ENCODE measurements around the gene GRK4.
"Not testable (repeated sequence)": the region's sequence is repeated elsewhere in the genome, so short reads cannot be mapped to it uniquely, and the experiment has no call there.

GRK4 gene

DNA sequence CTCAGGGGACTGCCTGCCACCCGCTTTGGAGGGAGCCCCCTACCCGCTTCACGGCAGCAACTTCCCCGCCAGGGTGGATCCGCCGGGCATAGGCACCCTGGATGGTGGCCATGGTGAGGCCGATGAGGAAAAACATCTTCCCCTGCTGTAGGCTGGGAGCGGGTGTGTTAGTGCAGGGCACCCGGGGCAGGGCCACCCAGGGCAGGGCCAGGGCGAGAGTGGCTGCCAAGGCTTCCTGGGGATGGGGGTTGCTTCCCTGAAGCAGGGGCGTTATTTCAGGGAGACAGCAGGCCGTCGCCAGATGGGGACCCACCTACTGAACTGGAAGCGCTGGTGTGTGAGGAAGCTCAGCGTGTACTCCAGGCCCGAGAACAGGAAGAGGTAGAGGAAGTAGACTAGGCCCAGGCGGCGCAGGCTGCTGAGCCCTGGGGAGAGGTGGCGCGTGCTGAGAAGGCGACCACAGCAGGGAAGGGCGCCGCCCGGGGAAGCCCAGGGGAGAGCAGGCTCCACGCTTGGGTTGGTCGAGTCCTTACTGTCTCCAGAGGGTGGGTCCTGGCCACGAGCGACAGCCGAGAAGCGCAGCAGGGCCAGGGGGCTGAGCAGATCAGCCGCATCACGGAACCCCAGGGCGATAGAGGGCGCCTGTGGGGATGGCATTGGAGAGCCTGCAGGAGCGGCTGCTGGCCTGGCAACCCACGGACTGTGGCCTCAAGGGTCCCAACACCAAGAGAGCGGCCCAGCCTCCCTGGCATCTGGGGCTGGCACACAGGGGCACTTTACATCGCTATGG, 31.7 kb upstream of the GRK4 start:
- no peak for FAIRE-seq

DNA sequence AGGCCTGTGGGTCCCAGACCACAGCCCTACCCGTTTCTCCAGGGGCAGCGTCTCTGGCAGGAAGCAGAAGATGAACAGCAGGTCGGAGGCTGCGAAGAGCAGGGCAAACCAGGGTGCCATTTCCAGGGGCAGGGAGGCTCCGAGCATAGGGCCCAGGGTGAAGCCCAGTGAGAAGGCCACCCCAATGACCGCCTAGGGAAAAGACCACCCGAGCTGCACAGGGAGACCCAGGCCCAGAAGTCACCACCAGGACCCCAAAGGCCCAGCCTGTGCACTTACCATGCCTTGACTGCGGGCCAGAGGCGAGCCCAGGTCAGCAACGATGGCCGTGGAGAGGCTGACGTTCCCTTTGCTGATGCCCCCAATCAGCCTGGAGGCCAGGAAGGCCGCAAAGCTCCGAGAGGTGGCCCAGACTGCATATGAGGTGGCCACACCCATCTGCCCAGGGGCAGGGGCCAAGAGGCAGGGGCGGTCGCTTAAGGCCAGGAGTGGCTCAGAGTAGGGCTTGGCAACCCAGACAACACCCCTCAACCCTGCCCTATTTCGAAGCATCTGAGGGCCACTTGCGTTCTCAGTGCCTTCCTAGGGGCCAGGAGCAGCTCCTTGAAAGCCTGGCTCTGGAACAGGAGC, 30.9 kb upstream of the GRK4 start:
- FAIRE-seq = no peak

DNA sequence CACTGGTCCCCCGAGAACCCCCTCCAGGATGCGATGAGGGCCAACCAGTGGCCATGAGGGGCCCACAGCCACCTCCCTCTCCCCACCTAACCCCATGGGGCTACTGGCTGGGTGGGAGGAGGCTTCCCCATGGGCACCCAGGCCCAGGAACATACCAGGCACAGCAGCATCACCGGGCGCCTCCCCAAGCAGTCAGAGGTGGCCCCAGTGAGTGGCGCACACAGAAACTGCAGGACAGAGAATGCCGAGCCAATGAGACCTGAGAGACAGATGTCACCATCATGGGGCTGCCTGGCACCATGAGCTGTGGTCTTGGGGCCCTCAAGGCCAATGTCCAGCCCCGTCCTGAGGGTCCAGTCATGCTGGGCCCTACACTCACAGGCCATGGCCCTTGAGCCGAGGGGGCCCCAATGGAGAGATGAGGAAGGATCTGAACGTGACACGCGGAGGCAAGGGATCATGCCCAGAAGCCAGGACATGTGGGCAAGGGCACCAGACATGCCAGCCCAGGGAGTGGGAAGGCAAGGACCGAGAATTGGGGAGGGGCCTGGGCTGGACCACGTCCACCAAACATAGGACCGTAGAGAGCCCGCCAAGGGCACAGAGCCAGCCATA, 30.3 kb upstream of the GRK4 start:
- FAIRE-seq = no peak

DNA sequence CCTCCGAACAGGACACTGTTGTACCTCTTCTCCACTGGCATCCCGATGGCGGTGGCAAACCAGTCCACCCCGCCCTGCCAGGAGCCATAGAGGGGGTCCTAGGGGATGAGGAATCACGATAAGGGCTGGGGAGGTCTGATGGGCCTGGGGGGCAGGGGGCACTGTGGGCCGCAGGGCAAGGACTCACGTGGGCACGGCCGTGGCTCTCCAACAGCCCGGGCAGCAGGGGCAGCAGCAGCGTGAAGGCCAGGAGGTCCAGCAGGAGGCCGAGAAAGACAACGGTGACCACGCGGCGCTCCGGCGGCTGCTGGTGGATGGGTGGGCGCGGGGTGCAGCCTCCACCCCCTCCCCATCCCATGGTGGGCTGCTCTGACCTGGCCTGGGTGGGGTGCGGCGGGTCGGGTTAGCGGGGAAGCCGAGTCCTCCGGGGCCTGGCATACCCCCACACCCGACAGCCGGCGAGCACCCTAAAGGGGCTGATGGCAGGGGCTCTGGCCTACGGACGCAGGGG, 29.8 kb upstream of the GRK4 start:
- FAIRE-seq = no peak

DNA sequence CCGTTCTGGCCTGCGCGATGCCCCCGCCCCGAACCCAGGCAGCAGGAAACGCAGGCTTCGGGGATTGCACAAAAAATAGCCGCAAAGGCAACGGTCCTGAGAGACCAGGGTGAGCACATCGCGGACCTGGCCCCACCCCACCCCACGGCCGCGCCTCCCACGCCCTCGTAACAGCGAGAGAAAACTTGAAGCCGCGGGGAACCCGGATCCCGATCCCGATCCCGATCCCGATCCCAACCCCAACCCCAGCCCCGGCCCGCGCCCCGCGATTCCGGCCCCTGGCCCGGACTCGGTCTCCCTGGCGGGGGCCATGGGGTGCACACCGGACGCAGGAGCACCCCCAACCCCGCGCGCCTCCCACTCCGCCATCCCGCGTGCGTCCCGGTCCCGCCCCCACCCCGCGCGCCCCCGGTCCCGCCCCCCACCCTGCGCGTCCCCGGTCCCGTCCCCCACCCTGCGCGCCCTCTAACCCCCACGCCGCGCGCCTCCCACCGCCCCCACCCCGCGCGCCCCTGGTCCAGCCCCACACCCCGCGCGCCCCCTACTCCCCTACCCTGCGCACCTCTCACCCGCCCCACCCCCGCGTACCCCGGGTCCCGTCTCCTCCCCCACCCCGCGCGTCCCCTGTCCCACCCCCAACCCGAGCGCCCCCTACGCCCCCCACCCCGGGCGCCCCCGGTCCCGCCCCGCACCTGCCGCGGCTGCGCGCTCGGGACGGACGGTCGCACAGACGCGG, 29.1 kb upstream of the GRK4 start:
- FAIRE-seq = no peak

DNA sequence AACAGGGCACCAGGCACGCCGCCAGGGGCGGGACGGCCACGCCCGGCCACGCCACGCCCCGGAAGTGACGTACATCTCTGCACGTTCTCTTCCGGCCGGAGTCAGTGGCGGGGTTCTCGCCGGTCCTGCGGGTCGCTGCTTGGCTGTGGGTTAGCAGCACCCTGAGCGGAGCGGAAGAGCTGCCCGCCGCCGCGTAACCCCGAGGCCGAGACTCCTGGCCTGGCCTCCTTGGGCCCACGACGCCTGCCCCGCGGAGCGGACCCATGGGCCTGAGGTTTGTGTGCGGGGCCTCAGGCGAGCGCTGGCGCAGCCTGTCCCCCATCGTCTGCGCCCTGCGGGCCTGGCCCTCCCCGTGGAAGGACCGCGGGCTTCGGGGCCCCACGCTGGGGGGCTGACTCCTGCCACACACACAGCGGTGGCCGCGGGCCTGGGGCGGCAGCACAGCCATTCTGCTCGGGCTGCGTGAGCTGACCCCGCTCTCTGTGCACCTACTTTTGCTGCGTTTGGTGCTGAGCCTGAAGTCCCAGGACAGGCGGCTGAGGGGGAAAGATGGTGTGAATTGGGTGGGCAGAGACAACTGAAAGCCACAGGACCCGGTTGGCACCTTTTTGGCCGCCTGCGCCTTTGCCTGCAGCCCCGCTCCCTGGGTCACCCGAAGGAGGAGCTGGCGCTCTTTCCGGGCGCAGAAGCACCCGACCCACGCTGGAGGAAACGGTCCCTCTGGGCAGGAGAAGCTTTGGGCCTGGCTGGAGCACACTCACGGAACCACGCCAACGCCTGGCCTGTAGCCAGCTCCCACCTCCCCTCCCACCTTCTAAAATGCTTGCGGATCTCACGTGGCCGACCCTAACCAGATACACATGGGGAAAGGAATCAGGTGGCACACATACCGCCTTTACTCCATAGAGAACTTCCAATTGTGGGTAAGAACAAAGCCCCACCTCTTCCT, 28.3 kb upstream of the GRK4 start:
- no peak for FAIRE-seq

DNA sequence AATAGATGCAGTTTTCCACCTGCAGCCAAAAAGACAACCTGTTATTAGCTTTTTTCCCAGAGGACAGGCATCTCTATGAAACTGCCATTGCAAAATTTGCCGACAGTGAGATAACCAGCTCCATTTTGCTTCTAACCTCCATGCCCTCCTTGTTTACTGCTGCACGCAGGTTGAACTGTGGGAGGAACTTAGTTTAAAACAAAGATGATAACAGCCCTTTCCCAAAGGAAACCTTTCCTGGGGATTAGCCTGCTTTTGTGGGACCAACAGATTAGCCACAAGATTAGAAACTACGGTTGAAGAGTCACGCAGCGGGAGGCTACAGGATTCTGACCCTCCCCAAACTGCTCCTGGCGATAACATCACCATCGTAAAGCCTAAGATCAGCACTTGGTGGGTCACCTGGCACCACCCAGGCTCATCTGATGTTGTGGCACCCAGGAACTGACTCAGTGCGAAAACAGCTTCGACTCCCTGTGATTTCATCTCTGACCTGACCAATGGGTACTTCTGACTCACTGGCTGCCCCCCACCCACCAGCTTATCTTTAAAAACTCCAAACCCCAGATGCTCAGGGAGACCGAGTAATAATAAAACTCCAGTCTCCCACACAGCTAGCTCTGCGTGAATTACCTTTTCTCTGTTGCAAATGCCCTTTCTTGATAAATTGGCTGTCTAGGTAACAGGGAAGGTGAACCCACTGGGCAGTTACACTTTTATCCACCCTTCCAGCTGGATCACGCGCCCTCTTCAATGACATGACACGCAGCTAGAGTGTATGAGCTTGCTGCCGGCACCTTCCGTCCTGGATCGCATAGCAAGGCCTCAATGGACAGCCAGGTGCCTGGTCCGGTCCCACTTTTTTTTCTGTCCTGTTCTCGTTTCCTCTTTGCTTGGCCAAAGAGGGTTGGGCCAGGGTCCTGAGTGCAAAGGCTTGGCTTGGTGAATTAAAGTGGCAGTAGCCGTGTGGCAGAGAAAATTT, 27.3 kb upstream of the GRK4 start:
- FAIRE-seq = no peak

DNA sequence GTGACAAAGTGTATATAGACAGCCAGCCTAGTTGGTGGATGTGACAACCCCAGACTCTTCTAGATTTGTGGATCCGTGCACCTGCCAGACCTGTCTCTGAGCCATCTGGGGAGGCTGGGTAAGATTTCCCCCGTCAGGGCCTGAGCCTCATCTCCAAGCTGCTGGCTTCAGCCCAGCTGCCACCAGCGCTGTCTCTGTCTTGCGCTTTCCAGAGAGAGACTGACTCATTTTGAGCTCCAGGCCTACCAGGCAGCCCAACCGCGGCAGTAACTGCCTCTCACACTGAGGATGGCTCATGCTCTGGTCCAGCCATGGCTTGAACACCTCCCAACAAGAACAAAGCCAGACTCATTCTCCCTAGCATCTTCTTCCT, 26.6 kb upstream of the GRK4 start:
- FAIRE-seq = no peak

DNA sequence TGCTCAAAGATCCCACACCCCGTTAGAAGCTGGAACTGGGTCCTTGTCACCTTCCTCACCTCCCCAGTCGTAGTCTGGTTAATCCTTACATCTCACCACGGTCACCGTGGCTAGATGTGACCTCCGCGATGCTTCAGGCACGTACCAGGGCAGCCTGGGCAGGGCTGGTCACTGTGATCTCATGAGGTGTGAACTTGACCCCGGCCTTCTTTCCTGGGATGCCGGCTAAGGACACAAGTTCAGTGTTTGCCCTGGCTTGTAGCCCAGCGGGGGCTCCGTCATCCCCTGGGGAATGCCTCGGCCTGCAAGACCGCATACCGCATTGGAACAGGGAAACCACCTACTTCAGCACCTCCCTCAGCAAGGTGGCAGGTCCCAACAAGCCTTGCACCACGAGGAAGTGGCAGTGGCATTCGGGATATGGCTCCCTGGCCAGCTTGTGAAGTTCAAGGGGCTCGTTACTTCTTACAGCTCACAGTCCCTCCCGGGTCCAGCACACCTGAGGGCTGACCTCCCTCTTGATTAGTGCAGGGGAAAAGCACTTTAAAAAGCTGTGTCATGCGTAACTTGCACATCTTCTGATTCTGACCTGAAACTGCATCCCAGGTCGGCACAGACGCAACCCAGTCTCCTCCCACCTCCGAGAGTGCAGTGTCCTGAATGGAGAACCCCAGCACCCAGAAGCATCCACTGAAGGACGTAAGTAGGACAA, 26.1 kb upstream of the GRK4 start:
- no peak for FAIRE-seq

DNA sequence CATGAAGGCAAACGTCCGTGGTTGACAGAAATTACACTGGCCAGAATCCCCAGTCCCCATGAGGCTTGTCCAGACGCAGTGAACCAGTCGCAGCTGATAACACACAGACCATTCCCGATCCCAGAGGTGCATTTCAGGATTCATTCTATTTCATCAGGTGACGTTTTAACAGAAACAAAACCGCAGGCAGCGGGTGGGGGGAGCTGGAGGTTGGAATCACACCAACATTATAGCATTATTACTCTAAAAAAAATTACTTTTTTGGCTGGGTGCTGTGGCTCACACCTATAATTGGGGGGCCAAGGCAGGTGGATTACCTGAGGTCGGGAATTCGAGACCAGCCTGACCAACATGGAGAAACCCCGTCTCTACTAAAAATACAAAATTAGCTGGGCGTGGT, 25.4 kb upstream of the GRK4 start:
- no peak for FAIRE-seq

DNA sequence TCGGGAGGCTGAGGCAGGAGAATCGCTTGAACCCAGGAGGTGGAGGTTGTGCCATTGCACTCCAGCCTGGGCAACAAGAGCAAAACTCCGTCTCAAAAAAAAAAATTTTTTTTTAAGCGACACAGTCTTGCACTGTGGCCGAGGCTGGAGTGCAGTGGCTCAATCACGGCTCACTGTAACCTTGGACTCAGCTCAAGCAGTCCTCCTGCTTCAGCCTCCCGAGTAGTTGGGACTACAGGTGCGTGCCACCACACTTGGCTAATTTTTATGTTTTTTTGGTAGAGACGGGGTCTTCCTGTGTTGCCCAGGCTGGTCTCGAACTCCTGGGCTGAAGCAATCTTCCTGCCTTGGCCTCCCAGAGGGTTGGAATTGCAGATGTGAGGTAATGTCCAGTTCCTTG, 25.0 kb upstream of the GRK4 start:
- FAIRE-seq = not testable (repeated sequence)

DNA sequence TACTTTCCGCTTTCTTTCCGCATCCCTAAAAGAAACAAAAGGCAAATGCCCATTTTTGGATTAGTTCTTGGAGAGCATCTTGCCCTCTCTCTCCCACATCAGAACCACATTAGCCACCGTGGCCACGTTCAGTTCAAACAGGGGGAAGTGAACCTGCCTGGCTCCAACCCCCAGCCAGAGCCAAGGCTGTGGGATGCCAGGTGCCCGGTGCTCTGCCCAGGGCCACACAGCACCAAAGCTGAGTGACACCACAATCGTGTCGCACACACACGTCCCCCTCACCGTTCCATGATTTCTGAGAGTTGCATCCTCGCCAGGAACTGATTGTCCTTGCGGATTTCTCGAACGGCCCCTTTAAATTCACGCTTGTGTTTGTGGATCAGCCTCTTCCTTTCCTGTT, 24.5 kb upstream of the GRK4 start:
- no peak for FAIRE-seq

DNA sequence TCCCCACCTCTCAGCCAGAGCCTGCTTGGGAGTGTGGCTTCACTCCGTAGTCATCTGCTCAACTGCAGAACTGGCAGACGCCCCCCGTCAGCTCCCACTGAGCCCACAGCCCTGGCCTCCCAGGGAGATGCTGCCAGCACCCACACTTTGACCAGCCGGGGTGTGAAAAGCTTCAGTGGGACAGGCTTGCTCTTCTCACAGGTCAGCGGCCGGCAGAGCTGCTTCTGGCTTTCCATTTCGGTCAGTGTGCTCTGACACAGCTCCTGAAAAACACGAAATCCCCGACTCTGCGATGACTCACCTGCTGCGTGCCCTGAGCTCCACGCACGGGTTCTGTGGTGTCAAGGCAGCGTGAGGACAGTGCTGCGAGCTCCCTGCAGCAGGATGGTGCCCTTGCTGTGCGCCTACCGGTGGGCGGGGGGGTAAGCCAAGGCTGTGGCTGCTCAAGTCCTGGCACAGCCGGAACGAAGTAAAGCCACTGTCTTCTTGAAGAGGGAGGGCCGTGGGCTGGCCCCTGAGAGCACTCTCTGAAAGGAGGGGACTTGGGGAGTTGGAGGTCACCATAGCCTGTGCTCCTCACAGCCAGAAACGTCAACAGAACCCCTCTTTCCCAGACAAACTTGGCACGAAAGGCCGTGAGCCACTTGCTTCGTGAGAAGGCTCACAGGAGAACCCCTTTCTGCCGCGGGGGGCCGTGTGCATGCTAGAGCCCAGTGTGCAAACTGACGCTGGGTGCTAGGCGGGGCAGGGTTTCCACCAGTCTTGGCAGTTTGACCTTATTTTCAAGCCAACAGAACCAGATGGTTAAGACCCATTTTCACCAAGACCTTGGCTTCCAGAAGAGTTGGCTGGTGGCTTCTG, 23.8 kb upstream of the GRK4 start:
- no peak for FAIRE-seq

DNA sequence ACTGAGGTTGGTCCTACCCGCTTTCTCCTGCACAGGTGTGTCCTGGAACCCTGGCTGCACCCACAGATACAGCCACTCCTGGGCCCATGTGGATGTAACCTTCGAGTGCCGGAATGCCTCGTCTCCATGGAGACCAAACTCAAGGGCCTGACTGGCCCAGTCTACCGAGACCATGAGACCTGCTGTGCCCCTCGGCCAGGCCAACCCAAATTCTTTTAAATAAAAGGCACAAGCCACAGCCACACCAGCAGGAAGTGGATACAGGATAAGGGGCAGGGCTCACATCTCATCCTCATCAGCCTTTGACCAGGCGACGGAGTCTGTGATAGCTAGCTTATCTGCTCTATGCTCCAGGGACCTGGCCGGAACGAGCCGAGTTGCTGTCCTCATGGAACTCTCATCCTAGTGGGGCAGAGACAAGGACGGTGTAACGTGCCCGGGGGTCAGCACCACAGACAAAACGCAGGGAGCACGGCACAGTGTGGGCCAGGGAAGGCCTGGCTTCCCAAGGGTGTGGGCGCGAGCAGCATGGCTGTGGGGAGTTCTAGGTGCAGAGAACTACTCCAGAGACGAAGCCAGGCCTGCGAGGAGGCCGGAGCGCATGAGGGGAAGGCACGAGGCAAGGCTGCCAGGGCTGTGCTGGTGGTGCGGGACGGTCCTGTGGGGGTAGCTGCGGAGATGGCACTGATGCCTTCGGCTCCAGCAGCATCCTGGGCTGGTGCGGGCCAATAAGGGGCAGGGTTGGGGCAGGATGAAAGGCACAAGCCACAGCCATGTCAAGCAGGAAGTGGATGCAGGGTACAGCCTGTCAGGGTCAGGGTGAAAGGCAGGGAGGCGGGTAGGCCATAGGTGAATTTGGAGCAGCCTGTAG, 22.9 kb upstream of the GRK4 start:
- FAIRE-seq = no peak

DNA sequence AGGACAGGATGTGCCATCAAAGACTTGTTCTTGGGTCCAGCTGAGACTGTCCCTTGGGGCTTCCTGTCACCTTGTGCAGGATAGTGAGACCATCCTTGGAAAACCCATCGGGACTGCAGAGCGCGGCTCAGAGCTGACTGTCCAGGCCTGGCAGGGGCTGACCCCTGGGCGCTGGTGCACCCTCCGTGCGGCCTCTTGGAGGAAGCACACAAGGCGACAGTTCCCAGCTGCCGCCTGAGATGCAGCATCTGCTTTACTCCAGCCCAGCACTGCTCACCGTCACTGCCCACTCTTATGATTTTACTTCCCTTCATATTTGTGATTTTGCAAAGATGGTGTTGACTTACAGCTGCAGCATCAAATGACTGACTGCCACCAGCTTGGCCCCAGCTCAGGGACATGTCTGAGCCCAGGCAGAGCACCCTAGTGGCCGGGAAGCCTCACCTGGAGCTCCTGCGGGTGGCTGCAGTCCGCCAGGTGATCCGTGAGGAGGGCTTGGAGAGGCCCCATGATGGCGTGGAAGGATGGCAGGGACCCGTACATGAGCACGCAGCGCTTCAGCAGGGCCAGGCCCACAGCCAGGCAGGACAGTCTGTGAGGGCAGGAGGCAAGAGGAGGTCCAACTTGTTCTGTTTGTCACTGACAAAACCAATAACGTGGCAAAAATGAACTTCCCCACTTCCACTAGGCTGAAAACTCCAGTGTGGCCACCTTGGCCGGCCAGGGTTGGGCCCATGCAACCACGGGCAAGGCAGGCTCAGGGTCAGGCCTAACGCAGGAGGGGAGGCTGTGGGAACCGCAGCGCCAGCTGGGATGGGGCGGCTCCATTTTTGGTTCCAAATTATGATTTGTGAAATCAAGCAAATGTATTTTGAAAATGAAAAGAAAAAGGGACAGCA, 22.0 kb upstream of the GRK4 start:
- FAIRE-seq = no peak

DNA sequence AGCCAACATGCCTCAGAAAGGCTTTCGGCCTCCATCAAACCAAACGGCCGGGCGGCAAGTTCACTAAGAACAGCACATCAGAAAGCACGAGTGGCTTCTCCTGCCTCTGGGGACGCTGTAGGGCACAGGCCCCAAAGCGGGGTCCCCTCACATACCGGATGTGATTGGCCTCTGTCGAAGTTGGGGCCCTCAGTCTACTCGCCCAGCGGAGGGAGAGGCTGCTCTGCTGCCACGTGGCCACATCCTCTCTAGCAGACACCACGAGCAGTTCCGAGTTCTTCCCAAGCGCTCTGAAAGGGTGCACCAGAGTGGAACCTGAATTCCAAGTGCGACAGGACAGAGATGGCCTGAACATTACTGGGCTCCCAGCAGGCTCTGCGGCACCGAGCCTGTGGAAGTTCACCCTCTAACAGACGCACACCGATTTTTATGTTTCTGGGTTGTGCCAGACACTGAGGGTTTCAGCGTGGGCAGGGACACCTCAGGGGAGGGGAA, 21.3 kb upstream of the GRK4 start:
- no peak for FAIRE-seq

All from colon (tissue), 2 donors.